ENCODE measurements around the gene BICC1. TPM values are rescaled to one million over a fixed set of nuclear protein-coding genes. Genes with fewer than 3 reads are reported as not detected.

The BICC1 gene
- total RNA-seq, 2 experiments from 2014 or later: not detected

DNA sequence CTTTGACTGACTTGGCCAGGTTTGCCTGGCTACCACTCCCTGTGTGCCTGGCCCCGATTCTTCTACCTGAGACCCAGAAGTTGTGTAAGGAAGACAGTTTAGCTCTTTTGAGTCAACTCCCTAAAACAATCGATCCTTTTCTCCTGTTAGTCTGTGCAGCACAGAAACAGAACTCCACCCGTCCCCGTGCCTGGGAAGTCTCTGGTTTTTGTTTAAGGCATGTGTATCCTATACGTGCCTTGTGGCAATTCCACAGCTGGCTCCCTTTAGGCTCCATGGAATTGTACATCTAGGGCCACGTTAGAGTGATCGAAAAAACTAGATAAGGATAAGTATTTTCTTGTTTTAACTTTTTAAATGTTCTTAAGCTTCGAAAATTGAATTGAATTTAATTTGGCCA lies 131.6 kb downstream of the BICC1 start:
- Mint-ChIP-seq H3K4me1 (no peaks in the 10 kb centered on the region), H3K36me3 (ENCODE audit: low read depth) (no peaks in the 10 kb centered on the region), H3K9me3 (ENCODE audit: low read depth) (no peaks in the 10 kb centered on the region), H3K27me3 (peaks cover 3% of the 10 kb centered on the region), H3K4me3 (no peak overlapping the region), H3K27ac (no peak overlapping the region)
- ChIA-PET POLR2A (no interaction called here), CTCF (no interaction called here)
- DNase-seq (no peak), ATAC-seq (no peak)
- intact Hi-C loops (cut with DNase I, micrococcal nuclease): no loop called here

DNA sequence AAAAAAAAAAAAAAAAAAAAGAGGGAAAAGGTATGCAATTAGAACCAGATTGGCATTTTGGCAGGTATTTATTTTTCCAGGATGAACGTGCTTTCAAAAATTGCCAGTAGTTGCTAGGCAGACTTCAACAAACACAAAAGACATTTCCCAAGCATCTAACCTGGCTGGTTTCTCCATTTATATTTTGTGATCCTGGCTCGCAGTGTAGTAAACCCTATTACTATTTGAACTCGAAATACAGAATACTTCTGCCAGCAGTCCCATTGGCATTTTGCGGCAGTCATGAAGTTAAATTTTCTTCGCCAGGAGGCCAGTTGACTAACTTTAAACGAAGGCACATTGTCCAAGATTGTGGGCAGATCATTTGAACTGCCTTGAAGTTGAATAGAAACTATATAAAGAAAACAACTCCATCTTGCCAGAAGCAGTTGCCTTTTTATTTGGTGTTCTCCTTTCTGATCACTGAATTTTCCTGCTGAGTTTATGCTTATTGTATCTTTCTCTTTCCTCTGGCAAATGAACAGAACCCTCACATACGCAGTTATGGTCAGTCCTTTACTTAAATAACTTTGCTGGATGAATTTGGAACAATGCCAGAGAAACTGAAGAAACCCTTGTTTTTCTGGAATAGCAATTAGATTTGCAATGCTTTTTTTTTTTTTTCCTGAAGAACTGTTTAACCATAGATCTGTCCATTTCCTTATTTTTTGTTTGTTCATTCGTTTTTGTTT lies 132.9 kb downstream of the BICC1 start:
- DNase-seq (no peak), ATAC-seq (no peak)
- Mint-ChIP-seq H3K27me3 (peaks cover 3% of the 10 kb centered on the region), H3K4me3 (no peak overlapping the region), H3K4me1 (no peaks in the 10 kb centered on the region), H3K27ac (no peak overlapping the region), H3K9me3 (ENCODE audit: low read depth) (no peaks in the 10 kb centered on the region), H3K36me3 (ENCODE audit: low read depth) (no peaks in the 10 kb centered on the region)
- intact Hi-C loops (cut with DNase I, micrococcal nuclease): no loop called here
- POLR2A ChIA-PET: no interaction called here
- CTCF ChIA-PET: no interaction called here

DNA sequence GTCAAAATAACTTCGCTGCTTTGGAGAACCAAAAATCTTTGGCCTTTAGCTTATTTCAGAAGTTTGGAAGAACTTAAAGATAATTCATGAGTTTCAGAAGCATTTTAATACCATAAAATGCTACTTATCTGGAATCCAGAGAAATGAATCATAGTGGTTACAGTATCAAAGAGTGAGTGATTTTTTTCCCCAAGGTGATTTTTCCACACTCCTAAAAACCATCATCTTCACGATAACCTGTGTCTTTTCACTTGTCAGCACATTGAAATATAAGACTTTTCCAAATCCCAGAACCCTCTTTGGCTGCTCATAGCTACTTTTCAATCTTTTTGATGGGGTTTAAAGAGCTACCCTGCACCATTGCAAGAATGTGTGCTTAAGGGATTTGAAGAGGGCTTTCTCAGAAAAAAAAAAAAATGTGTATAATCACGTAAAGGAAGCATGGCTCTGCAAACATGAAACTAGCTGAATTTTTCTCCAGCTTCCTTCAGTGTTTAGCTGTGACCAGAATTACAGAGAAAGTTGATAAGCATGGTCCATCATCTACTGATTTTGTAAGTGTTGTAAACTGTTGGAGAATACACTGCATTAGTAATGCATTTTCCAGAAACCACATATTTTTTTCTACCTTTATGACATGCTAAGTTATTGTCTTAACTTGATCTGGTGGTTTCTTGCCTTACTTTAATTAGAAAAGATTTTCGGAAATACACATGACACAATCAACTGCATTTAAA lies 134.9 kb downstream of the BICC1 start:
- DNase-seq: no peak
- H3K36me3 Mint-ChIP-seq (ENCODE audit: low read depth): no peaks in the 10 kb centered on the region
- no peak overlapping the region for H3K4me3 Mint-ChIP-seq
- H3K9me3 Mint-ChIP-seq (ENCODE audit: low read depth): no peaks in the 10 kb centered on the region
- intact Hi-C loops (cut with DNase I, micrococcal nuclease): no loop called here
- POLR2A ChIA-PET: no interaction called here
- no peak overlapping the region for H3K27ac Mint-ChIP-seq
- H3K27me3 Mint-ChIP-seq: no peaks in the 10 kb centered on the region
- CTCF ChIA-PET: no interaction called here
- no peaks in the 10 kb centered on the region for H3K4me1 Mint-ChIP-seq
- no peak for ATAC-seq

DNA sequence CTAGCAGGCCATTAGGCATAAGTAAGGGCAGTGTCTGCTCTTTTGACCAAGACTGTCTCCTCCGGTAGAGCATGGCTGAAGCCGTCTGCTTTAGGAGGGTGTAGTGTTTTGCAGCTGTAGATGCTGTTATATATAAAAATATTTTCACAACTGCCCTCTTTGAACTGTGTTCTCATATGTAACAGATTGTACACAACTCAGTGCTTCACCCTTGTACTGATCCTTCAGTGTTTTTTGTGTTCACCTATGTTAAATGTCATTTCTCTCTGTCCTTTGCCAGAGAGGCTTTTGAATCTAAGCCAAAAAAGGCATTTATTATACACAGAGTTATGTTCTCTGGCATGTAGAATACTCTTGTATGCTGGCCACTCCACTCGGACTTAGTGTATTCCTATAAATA lies 135.5 kb downstream of the BICC1 start:
- Mint-ChIP-seq H3K27me3 (no peaks in the 10 kb centered on the region), H3K4me3 (no peak overlapping the region), H3K36me3 (ENCODE audit: low read depth) (no peaks in the 10 kb centered on the region), H3K27ac (no peak overlapping the region), H3K4me1 (no peaks in the 10 kb centered on the region), H3K9me3 (ENCODE audit: low read depth) (no peaks in the 10 kb centered on the region)
- DNase-seq (no peak), ATAC-seq (no peak)
- ChIA-PET POLR2A (no interaction called here), CTCF (no interaction called here)
- intact Hi-C loops (cut with DNase I, micrococcal nuclease): no loop called here

DNA sequence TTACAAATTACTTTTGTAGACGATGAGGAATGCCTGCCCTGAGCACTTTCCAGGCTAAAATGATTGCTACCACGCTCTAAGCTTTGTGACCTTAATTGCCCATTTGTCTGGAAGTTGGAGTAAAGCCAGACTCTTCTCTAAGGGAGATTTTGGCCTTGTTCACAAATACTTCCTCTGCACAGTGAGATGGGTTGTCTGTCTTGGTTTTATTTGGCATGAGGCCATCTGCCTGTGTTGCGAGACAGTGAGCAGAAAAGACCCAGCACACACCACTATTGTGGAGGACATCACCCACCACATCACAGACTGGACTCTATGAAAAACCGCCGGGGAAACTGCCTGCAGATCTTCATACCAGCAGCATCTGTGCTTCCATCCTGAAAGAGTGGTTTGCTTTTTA lies 138.4 kb downstream of the BICC1 start:
- Mint-ChIP-seq H3K27ac (no peak overlapping the region), H3K9me3 (ENCODE audit: low read depth) (no peaks in the 10 kb centered on the region), H3K36me3 (ENCODE audit: low read depth) (no peaks in the 10 kb centered on the region), H3K27me3 (no peaks in the 10 kb centered on the region), H3K4me1 (no peaks in the 10 kb centered on the region), H3K4me3 (no peak overlapping the region)
- POLR2A ChIA-PET: no interaction called here
- CTCF ChIA-PET: interaction anchor here (0.7 to 1.3 kb wide), 2 partner anchors 73 to 120 kb away, joined by 3 read pairs; no protein-coding TSS in a partner anchor
- intact Hi-C loops (cut with DNase I, micrococcal nuclease): no loop called here
- ATAC-seq (no peak), DNase-seq (no peak)

DNA sequence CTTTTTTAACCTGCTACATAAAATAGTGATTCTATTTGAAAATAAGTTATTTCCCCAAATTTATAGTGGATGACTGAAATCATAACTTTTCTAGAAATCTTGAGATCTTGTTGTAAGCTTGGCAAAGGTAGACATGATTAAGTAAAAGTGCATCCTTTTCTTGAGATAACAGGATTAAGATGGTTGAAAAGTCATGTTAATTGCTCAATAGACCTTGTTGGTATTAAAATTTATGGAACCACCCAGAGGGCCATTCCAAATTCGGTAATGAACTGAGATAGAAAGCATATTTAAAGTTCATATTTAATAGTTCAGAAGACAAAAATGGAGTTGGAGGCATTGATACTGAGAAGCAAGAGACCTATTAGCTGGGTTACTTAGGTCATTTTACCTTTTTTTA lies 139.1 kb downstream of the BICC1 start:
- POLR2A ChIA-PET: no interaction called here
- H3K9me3 Mint-ChIP-seq (ENCODE audit: low read depth): no peaks in the 10 kb centered on the region
- no peak for ATAC-seq

DNA sequence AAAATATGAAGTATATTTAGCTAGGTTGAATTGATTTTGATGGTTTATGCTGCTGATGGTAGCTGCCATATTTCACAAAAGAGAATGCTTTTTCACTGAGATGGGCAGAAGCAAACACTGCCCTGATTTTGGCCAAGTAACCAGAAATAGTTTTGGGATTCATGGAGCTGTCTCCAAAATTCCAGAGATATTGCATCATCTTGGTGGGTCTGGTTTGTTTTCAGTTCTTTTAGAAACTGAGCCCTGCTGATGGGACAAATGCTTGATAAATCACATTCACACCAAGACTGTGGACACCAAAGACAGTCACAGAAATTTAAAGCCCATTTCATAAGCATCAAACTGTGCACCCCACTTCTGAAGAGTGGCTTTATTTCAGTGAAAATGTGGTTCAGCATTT lies 140.5 kb downstream of the BICC1 start:
- Mint-ChIP-seq H3K9me3 (ENCODE audit: low read depth) (no peaks in the 10 kb centered on the region), H3K36me3 (ENCODE audit: low read depth) (no peaks in the 10 kb centered on the region), H3K4me3 (no peak overlapping the region), H3K27me3 (no peaks in the 10 kb centered on the region), H3K27ac (no peak overlapping the region), H3K4me1 (no peaks in the 10 kb centered on the region)
- no peak for ATAC-seq
- no peak for DNase-seq
- ChIA-PET CTCF (no interaction called here), POLR2A (no interaction called here)
- intact Hi-C loops (cut with DNase I, micrococcal nuclease): no loop called here

More for the DNA sequence above, 139.1 kb downstream of the BICC1 start:
- H3K4me1 Mint-ChIP-seq: no peaks in the 10 kb centered on the region
- CTCF ChIA-PET: no interaction called here
- no peak overlapping the region for H3K27ac Mint-ChIP-seq
- no peak for DNase-seq
- H3K4me3 Mint-ChIP-seq: no peak overlapping the region
- H3K36me3 Mint-ChIP-seq (ENCODE audit: low read depth): no peaks in the 10 kb centered on the region
- H3K27me3 Mint-ChIP-seq: no peaks in the 10 kb centered on the region
- intact Hi-C loops (cut with DNase I, micrococcal nuclease): no loop called here

DNA sequence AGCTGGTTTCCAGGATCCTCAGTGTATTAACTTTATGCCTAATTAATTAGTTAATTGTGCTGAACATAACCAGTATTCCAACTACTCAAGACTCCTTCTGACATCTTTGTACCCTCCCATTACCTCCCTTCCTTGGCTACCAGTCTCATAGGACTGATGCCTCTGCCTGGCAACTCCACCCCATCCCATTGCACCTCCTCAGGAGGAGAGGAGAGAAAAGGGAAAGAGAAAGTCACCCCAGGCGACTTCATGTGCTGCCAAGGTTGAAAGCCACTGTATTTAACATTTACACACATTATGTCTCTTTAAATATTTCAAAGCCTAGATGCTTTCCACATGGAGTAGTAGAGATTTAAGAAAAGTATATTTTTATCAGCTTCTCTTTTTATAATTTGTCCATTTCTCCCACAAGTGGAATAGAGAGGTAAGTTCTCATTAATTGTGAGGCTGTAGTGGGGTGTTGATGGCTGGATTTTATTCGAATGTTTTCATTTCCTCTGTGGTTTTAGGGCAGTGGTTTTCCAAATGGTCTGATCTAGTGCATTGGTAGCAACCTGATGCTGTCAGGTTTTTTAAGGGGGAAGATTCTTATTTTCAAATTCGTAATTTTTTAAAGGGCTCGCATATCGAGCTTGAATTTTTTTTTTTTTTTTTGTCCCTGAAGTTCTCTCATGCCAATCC lies 148.0 kb downstream of the BICC1 start:
- Mint-ChIP-seq H3K4me3 (no peak overlapping the region), H3K9me3 (ENCODE audit: low read depth) (peaks cover 9% of the 10 kb centered on the region), H3K36me3 (ENCODE audit: low read depth) (no peaks in the 10 kb centered on the region), H3K27me3 (no peaks in the 10 kb centered on the region), H3K4me1 (no peaks in the 10 kb centered on the region), H3K27ac (no peak overlapping the region)
- ATAC-seq (no peak), DNase-seq (no peak)
- intact Hi-C loops (cut with DNase I, micrococcal nuclease): no loop called here
- CTCF ChIA-PET: interaction anchor here (0.6 to 0.7 kb wide), 2 partner anchors 21 to 352 kb away, joined by 3 to 4 read pairs; no protein-coding TSS in a partner anchor
- POLR2A ChIA-PET: no interaction called here

DNA sequence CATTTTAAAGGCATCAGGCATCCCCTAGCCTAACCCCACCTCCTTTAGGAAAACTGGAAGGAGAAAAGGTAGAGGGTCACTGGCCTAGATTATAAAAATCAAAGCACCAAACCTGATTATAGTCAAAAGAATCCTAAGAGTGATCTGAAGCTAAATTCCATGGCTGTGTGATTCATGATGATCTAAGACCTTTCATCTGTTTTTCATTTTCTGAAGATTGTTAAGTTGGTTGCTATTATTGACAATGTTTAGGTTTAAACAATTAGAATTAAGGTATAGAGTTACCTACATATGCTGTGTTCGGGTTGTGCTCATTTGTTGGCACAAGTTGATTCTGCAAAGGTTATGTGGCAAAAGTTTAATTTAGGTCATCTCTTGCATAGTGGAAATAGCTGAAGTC lies 148.7 kb downstream of the BICC1 start:
- DNase-seq (no peak), ATAC-seq (no peak)
- no peak overlapping the region for H3K4me3 Mint-ChIP-seq
- peaks cover 9% of the 10 kb centered on the region for H3K9me3 Mint-ChIP-seq (ENCODE audit: low read depth)
- H3K36me3 Mint-ChIP-seq (ENCODE audit: low read depth): no peaks in the 10 kb centered on the region
- intact Hi-C loops (cut with DNase I, micrococcal nuclease): no loop called here
- POLR2A ChIA-PET: no interaction called here
- CTCF ChIA-PET: no interaction called here
- no peaks in the 10 kb centered on the region for H3K27me3 Mint-ChIP-seq
- H3K4me1 Mint-ChIP-seq: peaks cover 5% of the 10 kb centered on the region
- no peak overlapping the region for H3K27ac Mint-ChIP-seq

DNA sequence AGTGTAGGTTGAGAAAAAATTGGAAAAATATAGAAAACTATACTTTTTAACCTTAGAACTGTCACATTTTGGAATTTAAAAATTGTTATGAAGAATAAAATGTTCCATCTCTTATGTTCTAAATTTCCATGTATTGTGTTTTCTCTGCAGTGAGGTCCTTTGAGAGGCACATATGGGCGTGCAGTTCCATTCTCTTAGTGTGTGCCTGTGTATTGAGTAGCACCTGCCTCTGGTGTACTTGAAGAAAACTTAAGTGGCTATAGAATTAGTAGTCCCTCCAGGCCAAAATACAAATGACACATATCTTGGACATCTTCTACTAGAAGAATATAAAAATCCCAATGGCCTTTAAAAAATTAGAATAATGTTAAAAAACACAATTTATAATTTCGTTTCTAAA lies 149.2 kb downstream of the BICC1 start:
- ChIA-PET CTCF (no interaction called here), POLR2A (no interaction called here)
- Mint-ChIP-seq H3K4me1 (peaks cover 8% of the 10 kb centered on the region), H3K36me3 (ENCODE audit: low read depth) (no peaks in the 10 kb centered on the region), H3K27ac (no peak overlapping the region), H3K4me3 (no peak overlapping the region), H3K27me3 (no peaks in the 10 kb centered on the region), H3K9me3 (ENCODE audit: low read depth) (peaks cover 9% of the 10 kb centered on the region)
- DNase-seq (no peak), ATAC-seq (no peak)
- intact Hi-C loops (cut with DNase I, micrococcal nuclease): no loop called here

DNA sequence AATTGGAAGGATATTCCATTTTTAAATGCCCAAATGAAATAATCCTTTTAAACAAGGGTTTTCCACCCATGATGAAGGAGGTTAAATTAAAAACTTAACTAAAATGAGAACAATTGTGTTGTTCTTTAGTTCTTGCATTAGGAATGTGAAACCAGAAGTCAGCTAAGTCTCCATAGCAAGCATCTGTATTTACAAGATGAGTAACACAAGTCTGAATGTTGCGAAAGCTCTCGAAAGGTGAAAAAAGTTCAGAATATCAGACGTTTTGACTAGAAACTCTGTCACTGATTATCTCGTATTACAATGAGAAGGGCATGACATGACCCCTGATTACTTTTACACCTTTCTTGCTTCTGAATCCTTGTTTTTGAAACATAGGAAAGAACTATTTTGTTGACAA lies 149.6 kb downstream of the BICC1 start:
- ChIA-PET CTCF (no interaction called here), POLR2A (no interaction called here)
- intact Hi-C loops (cut with DNase I, micrococcal nuclease): no loop called here
- DNase-seq (no peak), ATAC-seq (no peak)
- Mint-ChIP-seq H3K4me3 (no peak overlapping the region), H3K9me3 (ENCODE audit: low read depth) (peaks cover 9% of the 10 kb centered on the region), H3K27ac (no peak overlapping the region), H3K4me1 (peaks cover 8% of the 10 kb centered on the region), H3K27me3 (no peaks in the 10 kb centered on the region), H3K36me3 (ENCODE audit: low read depth) (no peaks in the 10 kb centered on the region)

DNA sequence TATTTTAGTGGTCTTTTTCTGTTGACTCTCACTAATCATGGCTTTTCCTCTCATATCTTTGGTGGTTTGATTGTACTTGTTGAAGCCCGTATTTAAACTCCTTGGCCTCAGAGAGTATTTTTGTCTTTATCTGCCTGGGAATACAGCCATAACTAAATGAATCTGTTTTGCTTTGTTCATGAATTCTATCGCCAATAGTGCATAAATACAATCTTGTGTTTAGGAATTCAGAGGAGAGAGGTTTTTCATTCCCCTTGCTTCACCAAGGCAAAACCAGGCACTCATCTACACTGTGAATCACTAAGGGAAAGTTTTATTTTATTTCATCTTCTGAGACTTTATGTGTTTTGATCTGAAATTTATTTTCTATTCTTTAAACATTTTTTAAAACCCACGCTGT lies 152.7 kb downstream of the BICC1 start:
- Mint-ChIP-seq H3K4me1 (peaks cover 8% of the 10 kb centered on the region), H3K36me3 (ENCODE audit: low read depth) (no peaks in the 10 kb centered on the region), H3K4me3 (no peak overlapping the region), H3K27me3 (peaks cover 2% of the 10 kb centered on the region), H3K27ac (no peak overlapping the region), H3K9me3 (ENCODE audit: low read depth) (peaks cover 9% of the 10 kb centered on the region)
- CTCF ChIA-PET: no interaction called here
- ATAC-seq (no peak), DNase-seq (no peak)
- intact Hi-C loops (cut with DNase I, micrococcal nuclease): no loop called here
- POLR2A ChIA-PET: no interaction called here

Measured in activated CD4-positive, alpha-beta T cell treated with anti-CD3 and anti-CD28 coated beads for 36 hours (primary cell).